ENCODE data around the gene EIF2S2. TPM values are rescaled to one million over a fixed set of nuclear protein-coding genes. Genes with fewer than 3 reads are reported as not detected.

The EIF2S2 gene
- total RNA-seq, 1 experiment from 2014 or later, result 121 TPM

DNA sequence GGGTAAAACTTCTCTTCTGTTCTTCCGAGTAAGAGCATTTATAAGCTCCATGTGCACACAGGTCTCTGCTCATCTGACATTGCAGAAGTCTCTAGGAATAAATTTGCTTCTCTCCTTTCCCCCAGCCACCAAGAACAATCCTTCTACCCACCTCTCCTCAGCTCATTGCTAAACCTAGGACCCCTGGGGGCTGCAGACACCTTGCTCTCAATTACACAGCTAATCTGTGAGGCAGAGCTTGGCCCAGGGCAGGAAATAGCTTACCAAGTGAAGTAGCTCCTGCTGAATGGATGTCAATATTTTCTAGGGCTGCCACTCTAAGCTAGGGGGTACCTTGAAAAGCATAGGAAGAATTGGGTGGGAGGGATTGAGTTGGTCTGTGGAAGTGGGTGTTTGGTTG is 44.0 kb downstream of the EIF2S2 start:
- Histone ChIP-seq H4K20me1 (ENCODE audit: insufficient read depth) (peaks cover 3% of the 10 kb centered on the region; the same call in 1 of the 2 replicates), H3K4me1 (ENCODE audit: control insufficient read depth in 1 of 2, insufficient read depth in 2 of 2, low read length in 2 of 2) (peaks cover 0 to 13% of the 10 kb centered on the region in 2 experiments; a peak in 1 of 4 replicates), H3K27ac (ENCODE audit: low read depth, low read length) (no peak overlapping the region), H3K79me2 (ENCODE audit: insufficient read depth, low read length) (peaks cover 38% of the 10 kb centered on the region; the same call in 1 of the 2 replicates), H3K4me2 (ENCODE audit: low read length) (no peak overlapping the region), H3K27me3 (ENCODE audit: insufficient read depth, low read length) (no peaks in the 10 kb centered on the region), H3K4me3 (replicated peaks in 1 of 2; ENCODE audit: low read depth in 1 of 2, low read length in 2 of 2) (no peak overlapping the region), H3K9me2 (ENCODE audit: insufficient read depth) (no peaks in the 10 kb centered on the region), H3K9ac (ENCODE audit: low read length) (no peak overlapping the region), H3K36me3 (ENCODE audit: control insufficient read depth in 1 of 2, insufficient read depth in 2 of 2, low read length in 2 of 2) (peaks cover 0 to 2% of the 10 kb centered on the region in 2 experiments; a peak in 1 of 4 replicates), H3K9me3 (ENCODE audit: control insufficient read depth in 1 of 2, insufficient read depth in 1 of 2, low read depth in 1 of 2, low read length in 2 of 2) (no peaks in the 10 kb centered on the region), H2AFZ (ENCODE audit: low read depth, low read length, poor library complexity, severe bottlenecking) (no peak overlapping the region)
- RAD21 ChIA-PET (ENCODE audit: low non-redundant PET in 1 of 2, low total read pairs in 2 of 2, uncharacterized antibody in 2 of 2, unreplicated experiment in 2 of 2), result no interaction called here
- no peak for DNase-seq (ENCODE audit: low read depth, low spot score)
- intact Hi-C loops (cut with micrococcal nuclease), result loop anchor here (5.0 to 10.0 kb wide), 2 partner anchors 273 to 621 kb away; no protein-coding TSS in a partner anchor
- no peak for ATAC-seq
- CTCF ChIA-PET, result interaction anchor here (1.0 to 1.6 kb wide), 3 partner anchors 15 to 135 kb away, joined by 3 to 8 read pairs (median 6); no protein-coding TSS in a partner anchor
- TF ChIP-seq, protein P1, sequence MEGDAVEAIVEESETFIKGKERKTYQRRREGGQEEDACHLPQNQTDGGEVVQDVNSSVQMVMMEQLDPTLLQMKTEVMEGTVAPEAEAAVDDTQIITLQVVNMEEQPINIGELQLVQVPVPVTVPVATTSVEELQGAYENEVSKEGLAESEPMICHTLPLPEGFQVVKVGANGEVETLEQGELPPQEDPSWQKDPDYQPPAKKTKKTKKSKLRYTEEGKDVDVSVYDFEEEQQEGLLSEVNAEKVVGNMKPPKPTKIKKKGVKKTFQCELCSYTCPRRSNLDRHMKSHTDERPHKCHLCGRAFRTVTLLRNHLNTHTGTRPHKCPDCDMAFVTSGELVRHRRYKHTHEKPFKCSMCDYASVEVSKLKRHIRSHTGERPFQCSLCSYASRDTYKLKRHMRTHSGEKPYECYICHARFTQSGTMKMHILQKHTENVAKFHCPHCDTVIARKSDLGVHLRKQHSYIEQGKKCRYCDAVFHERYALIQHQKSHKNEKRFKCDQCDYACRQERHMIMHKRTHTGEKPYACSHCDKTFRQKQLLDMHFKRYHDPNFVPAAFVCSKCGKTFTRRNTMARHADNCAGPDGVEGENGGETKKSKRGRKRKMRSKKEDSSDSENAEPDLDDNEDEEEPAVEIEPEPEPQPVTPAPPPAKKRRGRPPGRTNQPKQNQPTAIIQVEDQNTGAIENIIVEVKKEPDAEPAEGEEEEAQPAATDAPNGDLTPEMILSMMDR (IDR thresholded peaks at IDR 0.05 in 2 of 3, conservative IDR thresholded peaks at IDR 0.05 in 1 of 3; ENCODE audit: borderline replicate concordance in 1 of 3, insufficient read depth in 1 of 3, low read depth in 2 of 3, low read length in 2 of 3), result no peak
- no peak for TF ChIP-seq TCF7L2 (IDR thresholded peaks at IDR 0.05; ENCODE audit: borderline replicate concordance, extremely low read depth, insufficient read depth, insufficient read length)
- TF ChIP-seq, protein P2, sequence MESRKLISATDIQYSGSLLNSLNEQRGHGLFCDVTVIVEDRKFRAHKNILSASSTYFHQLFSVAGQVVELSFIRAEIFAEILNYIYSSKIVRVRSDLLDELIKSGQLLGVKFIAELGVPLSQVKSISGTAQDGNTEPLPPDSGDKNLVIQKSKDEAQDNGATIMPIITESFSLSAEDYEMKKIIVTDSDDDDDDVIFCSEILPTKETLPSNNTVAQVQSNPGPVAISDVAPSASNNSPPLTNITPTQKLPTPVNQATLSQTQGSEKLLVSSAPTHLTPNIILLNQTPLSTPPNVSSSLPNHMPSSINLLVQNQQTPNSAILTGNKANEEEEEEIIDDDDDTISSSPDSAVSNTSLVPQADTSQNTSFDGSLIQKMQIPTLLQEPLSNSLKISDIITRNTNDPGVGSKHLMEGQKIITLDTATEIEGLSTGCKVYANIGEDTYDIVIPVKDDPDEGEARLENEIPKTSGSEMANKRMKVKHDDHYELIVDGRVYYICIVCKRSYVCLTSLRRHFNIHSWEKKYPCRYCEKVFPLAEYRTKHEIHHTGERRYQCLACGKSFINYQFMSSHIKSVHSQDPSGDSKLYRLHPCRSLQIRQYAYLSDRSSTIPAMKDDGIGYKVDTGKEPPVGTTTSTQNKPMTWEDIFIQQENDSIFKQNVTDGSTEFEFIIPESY (IDR thresholded peaks at IDR 0.05; ENCODE audit: extremely low read depth, insufficient replicate concordance, low read length), result no peak
- no peak for TF ChIP-seq RAD21 (IDR thresholded peaks at IDR 0.05; ENCODE audit: low read depth)
- no peak for TF ChIP-seq EGR1 (IDR thresholded peaks at IDR 0.05; ENCODE audit: low read depth)
- TF ChIP-seq ZNF274 (IDR thresholded peaks at IDR 0.05; ENCODE audit: low read depth, low read length), result no peak
- no peak for TF ChIP-seq JUND (IDR thresholded peaks at IDR 0.05)
- no peak for TF ChIP-seq CBX3 (IDR thresholded peaks at IDR 0.05; ENCODE audit: low read depth)
- TF ChIP-seq POLR2A (IDR thresholded peaks at IDR 0.05; ENCODE audit: borderline replicate concordance, extremely low read depth, insufficient read depth, insufficient read length), result no peak
- TF ChIP-seq FOSL1 (IDR thresholded peaks at IDR 0.05; ENCODE audit: low read depth), result no peak
- no peak for TF ChIP-seq EZH2 (IDR thresholded peaks at IDR 0.05)
- TF ChIP-seq, protein P3, sequence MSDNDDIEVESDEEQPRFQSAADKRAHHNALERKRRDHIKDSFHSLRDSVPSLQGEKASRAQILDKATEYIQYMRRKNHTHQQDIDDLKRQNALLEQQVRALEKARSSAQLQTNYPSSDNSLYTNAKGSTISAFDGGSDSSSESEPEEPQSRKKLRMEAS (IDR thresholded peaks at IDR 0.05), result no peak
- TF ChIP-seq, protein P4, sequence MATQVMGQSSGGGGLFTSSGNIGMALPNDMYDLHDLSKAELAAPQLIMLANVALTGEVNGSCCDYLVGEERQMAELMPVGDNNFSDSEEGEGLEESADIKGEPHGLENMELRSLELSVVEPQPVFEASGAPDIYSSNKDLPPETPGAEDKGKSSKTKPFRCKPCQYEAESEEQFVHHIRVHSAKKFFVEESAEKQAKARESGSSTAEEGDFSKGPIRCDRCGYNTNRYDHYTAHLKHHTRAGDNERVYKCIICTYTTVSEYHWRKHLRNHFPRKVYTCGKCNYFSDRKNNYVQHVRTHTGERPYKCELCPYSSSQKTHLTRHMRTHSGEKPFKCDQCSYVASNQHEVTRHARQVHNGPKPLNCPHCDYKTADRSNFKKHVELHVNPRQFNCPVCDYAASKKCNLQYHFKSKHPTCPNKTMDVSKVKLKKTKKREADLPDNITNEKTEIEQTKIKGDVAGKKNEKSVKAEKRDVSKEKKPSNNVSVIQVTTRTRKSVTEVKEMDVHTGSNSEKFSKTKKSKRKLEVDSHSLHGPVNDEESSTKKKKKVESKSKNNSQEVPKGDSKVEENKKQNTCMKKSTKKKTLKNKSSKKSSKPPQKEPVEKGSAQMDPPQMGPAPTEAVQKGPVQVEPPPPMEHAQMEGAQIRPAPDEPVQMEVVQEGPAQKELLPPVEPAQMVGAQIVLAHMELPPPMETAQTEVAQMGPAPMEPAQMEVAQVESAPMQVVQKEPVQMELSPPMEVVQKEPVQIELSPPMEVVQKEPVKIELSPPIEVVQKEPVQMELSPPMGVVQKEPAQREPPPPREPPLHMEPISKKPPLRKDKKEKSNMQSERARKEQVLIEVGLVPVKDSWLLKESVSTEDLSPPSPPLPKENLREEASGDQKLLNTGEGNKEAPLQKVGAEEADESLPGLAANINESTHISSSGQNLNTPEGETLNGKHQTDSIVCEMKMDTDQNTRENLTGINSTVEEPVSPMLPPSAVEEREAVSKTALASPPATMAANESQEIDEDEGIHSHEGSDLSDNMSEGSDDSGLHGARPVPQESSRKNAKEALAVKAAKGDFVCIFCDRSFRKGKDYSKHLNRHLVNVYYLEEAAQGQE (IDR thresholded peaks at IDR 0.05; ENCODE audit: low read depth), result no peak
- TF ChIP-seq SP1 (IDR thresholded peaks at IDR 0.05; ENCODE audit: low read depth), result no peak
- TF ChIP-seq CEBPB (IDR thresholded peaks at IDR 0.05; ENCODE audit: low read depth), result no peak
- TF ChIP-seq YY1 (IDR thresholded peaks at IDR 0.05; ENCODE audit: extremely low read depth, insufficient replicate concordance, low read depth, low read length), result no peak
- no peak for TF ChIP-seq ATF3 (IDR thresholded peaks at IDR 0.05)
- POLR2A ChIA-PET, result no interaction called here
- no TSS peak for BruUV-seq (replicated peaks)

Measured in HCT116 (cell line).